Measurements from ENCODE around the gene GULP1.

DNA sequence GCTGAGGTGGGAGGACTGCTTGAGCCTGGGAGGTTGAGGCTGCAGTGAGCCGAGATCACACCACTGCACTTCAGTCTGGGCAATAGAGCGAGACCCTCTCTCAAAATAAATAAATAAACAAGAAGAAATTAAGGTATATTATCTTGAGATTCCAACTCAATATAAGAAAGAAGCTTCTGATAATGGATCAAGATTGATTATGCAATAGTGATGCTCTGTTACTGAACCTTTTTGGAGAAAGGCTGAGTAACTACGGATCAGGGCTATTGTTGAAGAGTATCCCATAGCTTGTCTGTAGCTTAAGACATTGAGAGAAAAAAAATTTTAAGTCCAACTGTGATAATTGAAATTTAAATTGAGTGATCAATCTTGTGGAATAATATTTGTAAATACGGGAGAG is 17.7 kb downstream of the GULP1 start:
- TF ChIP-seq CTCF (conservative IDR thresholded peaks at IDR 0.05 in 1 of 2, IDR thresholded peaks at IDR 0.05 in 1 of 2; ENCODE audit: low read depth in 1 of 2, low read length in 2 of 2) (no peak), EZH2 (IDR thresholded peaks at IDR 0.05; ENCODE audit: low read length, missing control alignments) (no peak)
